HFFc6 (cell line): Measurements from ENCODE around the gene MAD1L1. TPM values are rescaled to one million over a fixed set of nuclear protein-coding genes. Genes with fewer than 3 reads are reported as not detected.
A peak's percentile ranks its signal among the peaks of the same experiment; 100 is the strongest.

Experiments used
- DNase-seq: peaks from one replicate; pipeline ENCODE4 v3.0.0-alpha.2; 2018
- H3K27ac Mint-ChIP-seq: 2 replicates; pipeline ENCODE4 v1.8.0; 2020; ENCODE audit warnings: mild to moderate bottlenecking, mixed read lengths
- H3K27me3 Mint-ChIP-seq: 2 replicates; pipeline ENCODE4 v1.8.0; 2021; ENCODE audit warnings: mild to moderate bottlenecking, moderate library complexity, mixed read lengths; ENCODE audit not compliant: insufficient read depth
- H3K36me3 Mint-ChIP-seq: 2 replicates; pipeline ENCODE4 v1.8.0; 2021; ENCODE audit warnings: low read depth, mixed read lengths
- H3K4me1 Mint-ChIP-seq: 2 replicates; pipeline ENCODE4 v1.8.0; 2020; ENCODE audit warnings: low read depth, mixed read lengths
- H3K4me3 Mint-ChIP-seq: 2 replicates; pipeline ENCODE4 v1.8.0; 2020; ENCODE audit warnings: mild to moderate bottlenecking, moderate library complexity, mixed read lengths
- H3K9me3 Mint-ChIP-seq: 2 replicates; pipeline ENCODE4 v1.8.0; 2020; ENCODE audit warnings: mild to moderate bottlenecking, mixed read lengths
- CTCF ChIP-seq: fragments of 200-600 bp; sonication (generic); IDR thresholded peaks from 2 replicates; pipeline ENCODE4 v1.5.0; 2021; ENCODE audit warnings: antibody characterized with exemption, mild to moderate bottlenecking
- total RNA-seq, 6 experiments: library from RNA; stranded (reverse); fragmentation: NEBNext Ultra II Directional; extraction: Animal tissue kit (Norgen Biotek cat#: 25700); gene quantifications; 2 replicates in 1 of 6; 3 replicates in 5 of 6; pipeline ENCODE4 v1.2.3, GENCODE V29; 2021

Gene MAD1L1
- total RNA-seq, 6 experiments from 2014 or later = 34.6 to 44.8 (median 40.2) TPM

GRCh38 chr7:2016021-2016631 lies 216.6 kb downstream of the MAD1L1 start:
- H3K36me3 Mint-ChIP-seq = peaks cover 3% of the 10 kb centered on the region; the same call in 1 of the 2 replicates
- H3K9me3 Mint-ChIP-seq = no peaks in the 10 kb centered on the region
- DNase-seq = no peak
- H3K4me1 Mint-ChIP-seq = peaks cover 46% of the 10 kb centered on the region
- H3K27me3 Mint-ChIP-seq = no peaks in the 10 kb centered on the region; the same call in 1 of the 2 replicates
- H3K27ac Mint-ChIP-seq = no peak overlapping the region
- H3K4me3 Mint-ChIP-seq = no peak overlapping the region
- no peak for TF ChIP-seq CTCF

- Mint-ChIP-seq H3K36me3 (no peaks in the 10 kb centered on the region), H3K27me3 (no peaks in the 10 kb centered on the region; the same call in 1 of the 2 replicates), H3K9me3 (no peaks in the 10 kb centered on the region), H3K4me3 (no peak overlapping the region), H3K27ac (no peak overlapping the region), H3K4me1 (peaks cover 39% of the 10 kb centered on the region)
- DNase-seq = no peak
- no peak for TF ChIP-seq CTCF
These were observed 217.4 kb downstream of the MAD1L1 start for GRCh38 chr7:2015251-2015871.

- Mint-ChIP-seq H3K4me1 (peaks cover 31% of the 10 kb centered on the region), H3K27ac (no peak overlapping the region), H3K4me3 (no peak overlapping the region), H3K27me3 (no peaks in the 10 kb centered on the region; the same call in 1 of the 2 replicates), H3K9me3 (no peaks in the 10 kb centered on the region), H3K36me3 (no peaks in the 10 kb centered on the region)
- no peak for TF ChIP-seq CTCF
- no peak for DNase-seq
These were observed 218.1 kb downstream of the MAD1L1 start for GRCh38 chr7:2014391-2015241.

- peaks cover 22% of the 10 kb centered on the region for H3K4me1 Mint-ChIP-seq
- H3K36me3 Mint-ChIP-seq = no peaks in the 10 kb centered on the region
- TF ChIP-seq CTCF = no peak
- no peak overlapping the region for H3K27ac Mint-ChIP-seq
- DNase-seq = no peak
- no peak overlapping the region for H3K4me3 Mint-ChIP-seq
- H3K9me3 Mint-ChIP-seq = no peaks in the 10 kb centered on the region
- H3K27me3 Mint-ChIP-seq = no peaks in the 10 kb centered on the region; the same call in 1 of the 2 replicates
These were observed 219.1 kb downstream of the MAD1L1 start for GRCh38 chr7:2013381-2014311.

GRCh38 chr7:2012981-2013380 lies 219.8 kb downstream of the MAD1L1 start:
- peak; percentile 44 for DNase-seq
- no peak overlapping the region for H3K27ac Mint-ChIP-seq

More at GRCh38 chr7:2012981-2013380, 219.8 kb downstream of the MAD1L1 start:
- Mint-ChIP-seq H3K4me3 (no peak overlapping the region), H3K4me1 (peaks cover 15% of the 10 kb centered on the region), H3K36me3 (no peaks in the 10 kb centered on the region), H3K27me3 (no peaks in the 10 kb centered on the region), H3K9me3 (no peaks in the 10 kb centered on the region)
- TF ChIP-seq CTCF = no peak
